Left hindlimb (tissue), 1 donor: ENCODE measurements around the gene ADCY4.
A peak's percentile ranks its signal among the peaks of the same experiment; 100 is the strongest.

Experiments
- DNase-seq: peaks from one replicate; pipeline ENCODE4 v3.0.0-alpha.2; 2018

Gene ADCY4

GRCh38 chr14:24271134-24271833, 63.6 kb downstream of the ADCY4 start, which contains the start of gene RABGGTA:
Gene RABGGTA, minus strand, starts transcription at chr14:24271597. Its CDS starts 482 bp downstream, at chr14:24271115.
- peak; percentile 90 for DNase-seq

- DNase-seq = no peak
These were observed 64.2 kb downstream of the ADCY4 start for GRCh38 chr14:24270537-24271133.

DNA sequence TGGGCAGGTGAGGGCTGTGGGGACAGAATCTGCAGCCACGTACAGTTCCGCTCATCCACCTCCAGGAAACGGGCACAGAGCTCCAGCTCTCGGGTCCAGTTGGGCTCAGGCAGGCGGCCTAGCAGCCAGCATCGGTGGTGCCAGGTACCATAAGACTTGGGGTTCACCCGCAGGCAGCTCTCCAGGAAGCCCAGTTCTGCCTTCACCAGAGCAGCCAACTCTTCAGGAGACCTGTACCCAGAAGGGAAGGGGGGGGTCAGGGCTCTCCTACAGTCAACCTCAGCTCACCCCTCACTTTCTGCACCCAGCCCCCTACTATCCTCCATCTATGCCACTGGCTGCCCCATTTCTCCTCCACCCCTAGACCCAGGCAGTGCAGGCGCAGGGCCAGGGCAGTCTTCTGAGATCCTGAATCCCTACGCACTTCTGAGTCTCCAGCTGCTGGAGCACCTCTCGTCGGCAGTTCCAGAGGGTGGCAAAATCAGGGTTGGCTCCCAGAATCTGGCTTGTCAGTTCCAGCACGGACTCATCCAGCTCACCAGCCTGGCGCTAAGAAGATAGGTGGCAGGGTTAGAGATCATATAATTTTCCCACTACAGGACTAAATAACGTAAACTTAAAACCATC, 64.8 kb downstream of the ADCY4 start:
- no peak for DNase-seq

GRCh38 chr14:24269368-24269767, 65.5 kb downstream of the ADCY4 start:
- DNase-seq = no peak
